ENCODE data around the gene ADORA3. TPM values are rescaled to one million over a fixed set of nuclear protein-coding genes. Genes with fewer than 3 reads are reported as not detected.

Gene ADORA3
- total and polyA plus RNA-seq, 2 of the 4 experiments (the other 2 are of a cell fraction) = not detected

DNA sequence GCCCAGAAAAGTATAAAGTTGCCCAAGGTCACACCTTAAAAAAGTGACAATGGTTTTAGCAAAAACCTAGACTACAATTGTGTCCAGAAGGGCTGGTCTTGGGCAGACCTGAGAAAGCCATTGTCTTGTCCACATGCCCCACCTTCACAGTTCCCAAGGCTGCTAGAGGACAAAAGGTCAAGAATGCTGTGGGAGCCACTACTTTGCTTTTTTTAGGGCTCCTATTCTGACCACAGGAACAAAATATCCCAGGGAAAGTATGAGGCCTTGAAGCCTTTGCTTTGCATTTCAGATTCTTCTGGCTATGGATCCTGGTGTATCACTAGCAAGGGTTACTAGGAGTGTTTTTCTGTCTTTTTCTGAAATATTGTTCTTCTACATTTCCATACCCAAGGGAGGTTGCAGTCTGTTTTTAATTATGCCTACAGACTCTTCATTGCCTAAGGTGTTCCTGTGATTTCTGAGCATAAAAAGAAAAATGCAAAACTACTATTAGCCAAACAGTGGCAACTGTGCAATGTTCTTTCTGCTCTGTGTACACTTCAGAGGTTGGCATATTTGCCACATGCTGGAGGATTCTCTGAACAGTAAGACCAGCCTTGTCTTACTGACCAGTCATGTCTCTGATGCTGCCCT, 18.9 kb downstream of the ADORA3 start:
- no peaks in the 10 kb centered on the region for H3K36me3 ChIP-seq (ENCODE audit: control insufficient read depth, insufficient read depth, low read length)
- no peak overlapping the region for H3K18ac ChIP-seq (ENCODE audit: low read depth, low read length)
- no TSS peak for BruUV-seq (replicated peaks)
- no peaks in the 10 kb centered on the region for H3K4me1 ChIP-seq (ENCODE audit: control insufficient read depth, insufficient read depth, low read length)
- no peak overlapping the region for H2BK5ac ChIP-seq (ENCODE audit: low read depth, low read length, poor library complexity, severe bottlenecking)
- no peak overlapping the region for H4K8ac ChIP-seq (ENCODE audit: low read depth in 2 of 2, low read length in 2 of 2)
- no peak for ATAC-seq (ENCODE audit: low read depth)
- H3K4ac ChIP-seq (ENCODE audit: low read depth, low read length) = no peak overlapping the region
- no peak overlapping the region for H2BK20ac ChIP-seq (ENCODE audit: low read depth, low read length)
- no peaks in the 10 kb centered on the region for H3K9me1 ChIP-seq (ENCODE audit: insufficient read depth, low read length)
- H2BK15ac ChIP-seq (ENCODE audit: low read depth, low read length) = no peak overlapping the region
- H3K9me3 ChIP-seq (ENCODE audit: control insufficient read depth, insufficient read depth, low read length) = no peaks in the 10 kb centered on the region
- no peak overlapping the region for H2AK9ac ChIP-seq (replicated peaks; ENCODE audit: low read depth, low read length, poor library complexity)
- intact Hi-C loops (cut with micrococcal nuclease) (no loop called here), dilution Hi-C loops (cut with HindIII; ENCODE audit: low sequenced_read_pairs, unreplicated experiment) (no loop called here), in situ Hi-C loops (cut with MboI; ENCODE audit: low sequenced_read_pairs) (loop anchor here (5.0 to 25.0 kb wide), 2 partner anchors 283 to 878 kb away; no protein-coding TSS in a partner anchor)
- DNase-seq = no peak
- H4K91ac ChIP-seq (ENCODE audit: insufficient read depth, low read depth, low read length) = no peak overlapping the region
- H2AFZ ChIP-seq (replicated peaks; ENCODE audit: low read length, poor library complexity) = no peak overlapping the region
- H2AK5ac ChIP-seq (ENCODE audit: low read depth, low read length) = no peak overlapping the region
- no peak overlapping the region for H3K27ac ChIP-seq (ENCODE audit: insufficient read depth, low read length)
- no peak overlapping the region for H3K56ac ChIP-seq (ENCODE audit: extremely low read depth, insufficient read depth, low read length)
- H3K27me3 ChIP-seq (ENCODE audit: control insufficient read depth, insufficient read depth, low read length) = peaks cover 2% of the 10 kb centered on the region
- TF ChIP-seq RAD21 (IDR thresholded peaks at IDR 0.05; ENCODE audit: low read length) = no peak
- TF ChIP-seq NFE2L2 (IDR thresholded peaks at IDR 0.05; ENCODE audit: low read depth, low read length) = no peak
- TF ChIP-seq POLR2A (IDR thresholded peaks at IDR 0.05; ENCODE audit: low read depth, low read length) = no peak
- TF ChIP-seq, protein P1, sequence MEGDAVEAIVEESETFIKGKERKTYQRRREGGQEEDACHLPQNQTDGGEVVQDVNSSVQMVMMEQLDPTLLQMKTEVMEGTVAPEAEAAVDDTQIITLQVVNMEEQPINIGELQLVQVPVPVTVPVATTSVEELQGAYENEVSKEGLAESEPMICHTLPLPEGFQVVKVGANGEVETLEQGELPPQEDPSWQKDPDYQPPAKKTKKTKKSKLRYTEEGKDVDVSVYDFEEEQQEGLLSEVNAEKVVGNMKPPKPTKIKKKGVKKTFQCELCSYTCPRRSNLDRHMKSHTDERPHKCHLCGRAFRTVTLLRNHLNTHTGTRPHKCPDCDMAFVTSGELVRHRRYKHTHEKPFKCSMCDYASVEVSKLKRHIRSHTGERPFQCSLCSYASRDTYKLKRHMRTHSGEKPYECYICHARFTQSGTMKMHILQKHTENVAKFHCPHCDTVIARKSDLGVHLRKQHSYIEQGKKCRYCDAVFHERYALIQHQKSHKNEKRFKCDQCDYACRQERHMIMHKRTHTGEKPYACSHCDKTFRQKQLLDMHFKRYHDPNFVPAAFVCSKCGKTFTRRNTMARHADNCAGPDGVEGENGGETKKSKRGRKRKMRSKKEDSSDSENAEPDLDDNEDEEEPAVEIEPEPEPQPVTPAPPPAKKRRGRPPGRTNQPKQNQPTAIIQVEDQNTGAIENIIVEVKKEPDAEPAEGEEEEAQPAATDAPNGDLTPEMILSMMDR (conservative IDR thresholded peaks at IDR 0.05; ENCODE audit: low read depth, low read length) = no peak
- TF ChIP-seq MAZ (IDR thresholded peaks at IDR 0.05; ENCODE audit: borderline replicate concordance, low read depth, low read length) = no peak
- TF ChIP-seq MXI1 (IDR thresholded peaks at IDR 0.05; ENCODE audit: borderline replicate concordance, low read depth, low read length) = no peak
- no peak for TF ChIP-seq BHLHE40 (IDR thresholded peaks at IDR 0.05; ENCODE audit: low read depth, low read length)
- TF ChIP-seq, protein P2, sequence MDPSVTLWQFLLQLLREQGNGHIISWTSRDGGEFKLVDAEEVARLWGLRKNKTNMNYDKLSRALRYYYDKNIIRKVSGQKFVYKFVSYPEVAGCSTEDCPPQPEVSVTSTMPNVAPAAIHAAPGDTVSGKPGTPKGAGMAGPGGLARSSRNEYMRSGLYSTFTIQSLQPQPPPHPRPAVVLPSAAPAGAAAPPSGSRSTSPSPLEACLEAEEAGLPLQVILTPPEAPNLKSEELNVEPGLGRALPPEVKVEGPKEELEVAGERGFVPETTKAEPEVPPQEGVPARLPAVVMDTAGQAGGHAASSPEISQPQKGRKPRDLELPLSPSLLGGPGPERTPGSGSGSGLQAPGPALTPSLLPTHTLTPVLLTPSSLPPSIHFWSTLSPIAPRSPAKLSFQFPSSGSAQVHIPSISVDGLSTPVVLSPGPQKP (IDR thresholded peaks at IDR 0.05; ENCODE audit: borderline replicate concordance, low read depth, low read length) = no peak
- no peak for TF ChIP-seq MAFK (IDR thresholded peaks at IDR 0.05; ENCODE audit: low read depth, low read length)
- no peak for TF ChIP-seq RFX5 (IDR thresholded peaks at IDR 0.05; ENCODE audit: low read depth, low read length)
- no peak for TF ChIP-seq RCOR1 (IDR thresholded peaks at IDR 0.05; ENCODE audit: insufficient replicate concordance, low read length)
- TF ChIP-seq CEBPB (IDR thresholded peaks at IDR 0.05; ENCODE audit: low read depth, low read length) = no peak
- no peak for TF ChIP-seq FOS (IDR thresholded peaks at IDR 0.05; ENCODE audit: low read depth, low read length)
- TF ChIP-seq CHD1 (IDR thresholded peaks at IDR 0.05; ENCODE audit: low read depth, low read length) = no peak
- TF ChIP-seq, protein P3, sequence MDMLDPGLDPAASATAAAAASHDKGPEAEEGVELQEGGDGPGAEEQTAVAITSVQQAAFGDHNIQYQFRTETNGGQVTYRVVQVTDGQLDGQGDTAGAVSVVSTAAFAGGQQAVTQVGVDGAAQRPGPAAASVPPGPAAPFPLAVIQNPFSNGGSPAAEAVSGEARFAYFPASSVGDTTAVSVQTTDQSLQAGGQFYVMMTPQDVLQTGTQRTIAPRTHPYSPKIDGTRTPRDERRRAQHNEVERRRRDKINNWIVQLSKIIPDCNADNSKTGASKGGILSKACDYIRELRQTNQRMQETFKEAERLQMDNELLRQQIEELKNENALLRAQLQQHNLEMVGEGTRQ (IDR thresholded peaks at IDR 0.05; ENCODE audit: low read depth, low read length) = no peak
- no peak for TF ChIP-seq SMC3 (IDR thresholded peaks at IDR 0.05; ENCODE audit: low read depth, low read length)
- H4K5ac ChIP-seq (ENCODE audit: low read depth, low read length) = no peak overlapping the region
- H3K14ac ChIP-seq (replicated peaks; ENCODE audit: low read depth, low read length) = no peak overlapping the region
- H4K20me1 ChIP-seq (ENCODE audit: insufficient read depth, low read length) = no peaks in the 10 kb centered on the region
- CTCF ChIA-PET = no interaction called here
- no peaks in the 10 kb centered on the region for H3K79me1 ChIP-seq (ENCODE audit: low read depth in 1 of 2, low read length in 2 of 2)
- POLR2A ChIA-PET (ENCODE audit: unreplicated experiment) = no interaction called here
- H3K4me2 ChIP-seq (ENCODE audit: low read depth, low read length) = no peak overlapping the region
- H3K23ac ChIP-seq (ENCODE audit: low read depth, low read length) = no peak overlapping the region
- H3K9ac ChIP-seq (ENCODE audit: low read depth, low read length) = no peak overlapping the region
- no peak overlapping the region for H3K4me3 ChIP-seq (ENCODE audit: insufficient read depth, low read depth, low read length)
- no peak overlapping the region for H2BK120ac ChIP-seq (ENCODE audit: low read depth, low read length)
